GM23248 (cell line): ENCODE measurements around the gene PHACTR3. TPM values are rescaled to one million over a fixed set of nuclear protein-coding genes. Genes with fewer than 3 reads are reported as not detected.

Experiments
- DNase-seq: peaks from one replicate; pipeline ENCODE4 v3.0.0-alpha.2; 2015
- H2AFZ ChIP-seq: fragments of 200-600 bp; sonication (generic); 2 replicates; pipeline ENCODE4 v1.6.1; 2016; ENCODE audit warnings: antibody characterized with exemption
- H3F3A ChIP-seq: fragments of 200-600 bp; sonication (generic); 2 replicates; pipeline ENCODE4 v1.6.1; 2016; ENCODE audit warnings: mild to moderate bottlenecking, antibody characterized with exemption, mixed run types; ENCODE audit not compliant: insufficient read depth
- H3K27ac ChIP-seq: fragments of 200-600 bp; sonication (generic); 2 replicates; pipeline ENCODE4 v1.5.1; 2016; ENCODE audit warnings: mild to moderate bottlenecking
- H3K27me3 ChIP-seq: fragments of 200-600 bp; sonication (generic); replicated peaks from 2 replicates; pipeline ENCODE4 v1.6.1; 2016; ENCODE audit warnings: mild to moderate bottlenecking; ENCODE audit not compliant: insufficient read depth
- H3K36me3 ChIP-seq: fragments of 200-600 bp; sonication (generic); 2 replicates; pipeline ENCODE4 v1.6.1; 2016; ENCODE audit warnings: low read depth, mild to moderate bottlenecking
- H3K4me1 ChIP-seq: fragments of 200-600 bp; sonication (generic); 2 replicates; pipeline ENCODE4 v1.6.1; 2016; ENCODE audit warnings: mild to moderate bottlenecking; ENCODE audit not compliant: insufficient read depth
- H3K4me2 ChIP-seq: fragments of 200-600 bp; sonication (generic); one replicate; pipeline ENCODE4 v1.6.1; 2016; ENCODE audit warnings: mild to moderate bottlenecking; ENCODE audit not compliant: unreplicated experiment
- H3K4me3 ChIP-seq: fragments of 200-600 bp; sonication (generic); 2 replicates; pipeline ENCODE4 v1.5.1; 2016; ENCODE audit warnings: mild to moderate bottlenecking
- H3K79me2 ChIP-seq: fragments of 200-600 bp; sonication (generic); 2 replicates; pipeline ENCODE4 v1.6.1; 2016; ENCODE audit warnings: mild to moderate bottlenecking; ENCODE audit not compliant: insufficient read depth
- H3K9ac ChIP-seq: fragments of 200-600 bp; sonication (generic); 2 replicates; pipeline ENCODE4 v1.6.1; 2016; ENCODE audit warnings: mild to moderate bottlenecking
- H3K9me2 ChIP-seq: fragments of 200-600 bp; sonication (generic); 2 replicates; pipeline ENCODE4 v1.6.1; 2016; ENCODE audit warnings: mixed run types, mild to moderate bottlenecking, moderate library complexity; ENCODE audit not compliant: insufficient read depth
- H3K9me3 ChIP-seq: fragments of 200-600 bp; sonication (generic); one replicate; pipeline ENCODE4 v1.6.1; 2017; ENCODE audit warnings: low read depth
- H4K20me1 ChIP-seq: fragments of 200-600 bp; sonication (generic); 2 replicates; pipeline ENCODE4 v1.6.0; 2016; ENCODE audit not compliant: insufficient read depth
- EZH2 ChIP-seq: fragments of 200-600 bp; sonication (generic); IDR thresholded peaks from 2 replicates; pipeline ENCODE4 v1.6.1; 2018; ENCODE audit warnings: antibody characterized with exemption, mild to moderate bottlenecking; ENCODE audit not compliant: insufficient read depth, poor library complexity, severe bottlenecking
- EZH2phosphoT487 ChIP-seq: fragments of 200-600 bp; sonication (generic); IDR thresholded peaks from 2 replicates; pipeline ENCODE4 v1.6.1; 2018; ENCODE audit warnings: antibody characterized with exemption, moderate library complexity, mild to moderate bottlenecking, low read depth; ENCODE audit not compliant: insufficient read depth
- WGBS, 2 experiments: methylation state at CpG; one replicate each; pipeline ENCODE4 v1.1.6; 2015 to 2017; ENCODE audit warnings: low lambda C conversion rate in 2 of 2, low coverage in 1 of 2; ENCODE audit errors: missing lambda C conversion rate in 2 of 2; 5-methylcytosine and 5-hydroxymethylcytosine counted together
- in situ Hi-C: fragments of 300-500 bp; cut with MboI; formaldehyde crosslinking; loops from 2 replicates; pipeline ENCODE4 v1.15.0; 2020
- polyA plus RNA-seq: library from polyadenylated mRNA; unstranded; fragments of >200 nt; fragmentation: Nextera tagmentation; extraction: Ambion mirVana; gene quantifications from 2 replicates; pipeline ENCODE4 v1.2.1, GENCODE V29; 2016
- total RNA-seq: library from RNA; depleted of rRNA; stranded (reverse); fragments of >200 nt; shearing (Covaris generic); gene quantifications from 2 replicates; pipeline ENCODE4 v1.2.3, GENCODE V29; 2014

PHACTR3 gene
- total and polyA plus RNA-seq, 2 experiments from 2014 or later: not detected

DNA sequence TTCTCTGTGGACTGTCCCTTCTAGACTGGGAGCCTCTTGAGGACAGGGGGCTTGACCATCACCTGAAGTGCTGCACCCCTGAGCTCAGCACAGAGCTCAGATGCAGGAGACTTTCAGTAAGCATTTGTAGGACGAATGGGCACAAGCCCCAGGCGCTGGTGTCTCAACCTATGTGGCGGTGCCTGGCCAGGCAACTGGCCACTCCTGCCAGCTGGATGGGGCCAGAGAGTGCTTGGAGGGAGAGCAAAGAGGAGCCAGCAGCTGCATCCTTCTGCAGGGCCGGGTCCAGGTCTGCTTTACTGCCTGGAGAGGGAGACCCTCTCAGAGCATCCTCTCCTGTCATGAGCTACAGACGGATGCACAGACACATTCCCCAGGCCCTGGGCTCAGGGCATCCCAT is 4.5 kb downstream of the PHACTR3 start:
- no peaks in the 10 kb centered on the region for H4K20me1 ChIP-seq
- no peaks in the 10 kb centered on the region for H3F3A ChIP-seq
- H3K4me1 ChIP-seq: no peaks in the 10 kb centered on the region
- H3K36me3 ChIP-seq: no peaks in the 10 kb centered on the region
- no peak overlapping the region for H3K4me2 ChIP-seq
- no peak overlapping the region for H2AFZ ChIP-seq
- H3K9me3 ChIP-seq: no peaks in the 10 kb centered on the region
- in situ Hi-C loops: no loop called here
- no peak overlapping the region for H3K9ac ChIP-seq
- H3K27ac ChIP-seq: no peak overlapping the region
- no peak for TF ChIP-seq EZH2phosphoT487
- TF ChIP-seq EZH2: no peak
- no peak overlapping the region for H3K4me3 ChIP-seq
- DNase-seq: no peak
- H3K9me2 ChIP-seq: no peaks in the 10 kb centered on the region
- no peaks in the 10 kb centered on the region for H3K79me2 ChIP-seq
- H3K27me3 ChIP-seq: peaks cover 4% of the 10 kb centered on the region
- WGBS, 2 experiments: 34 to 37% methylated on average over 5 of the region's 5 CpGs

GRCh38 chr20:59611286-59611685 is 6.9 kb downstream of the PHACTR3 start:
- Histone ChIP-seq H2AFZ (no peak overlapping the region), H3K9ac (no peak overlapping the region), H3K9me2 (no peaks in the 10 kb centered on the region), H3K27ac (no peak overlapping the region), H3K79me2 (no peaks in the 10 kb centered on the region), H3K4me1 (no peaks in the 10 kb centered on the region), H3F3A (no peaks in the 10 kb centered on the region), H3K4me3 (no peak overlapping the region), H3K4me2 (no peak overlapping the region), H3K36me3 (no peaks in the 10 kb centered on the region), H3K9me3 (no peaks in the 10 kb centered on the region), H4K20me1 (no peaks in the 10 kb centered on the region), H3K27me3 (no peaks in the 10 kb centered on the region; the same call in none of the 2 replicates)
- in situ Hi-C loops: no loop called here
- TF ChIP-seq EZH2phosphoT487 (no peak), EZH2 (no peak)
- no peak for DNase-seq
- WGBS, 2 experiments: 44 to 47% methylated on average over 4 of the region's 4 CpGs

DNA sequence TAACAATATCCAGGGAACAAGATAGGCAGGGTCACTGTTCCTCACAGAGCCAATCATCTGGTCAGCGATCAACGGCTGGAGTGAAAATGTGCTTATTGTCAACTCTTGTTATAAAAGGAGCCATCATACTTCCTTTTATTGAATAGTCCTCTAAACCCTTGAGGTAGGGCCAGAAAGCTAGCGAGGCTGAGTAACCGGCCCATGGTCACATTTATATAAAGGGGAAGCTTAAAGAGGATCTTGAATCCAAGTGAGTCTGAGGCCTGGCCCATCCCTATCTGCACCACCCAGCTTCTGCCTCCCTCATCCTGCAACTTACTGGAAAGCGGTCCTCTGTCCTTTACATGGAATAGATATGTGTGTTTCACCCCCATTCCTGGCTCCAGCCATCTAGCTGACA is 9.5 kb downstream of the PHACTR3 start:
- H3K4me1 ChIP-seq: no peaks in the 10 kb centered on the region
- H3K4me3 ChIP-seq: no peak overlapping the region
- no peak for TF ChIP-seq EZH2phosphoT487
- TF ChIP-seq EZH2: no peak
- no peaks in the 10 kb centered on the region for H3F3A ChIP-seq
- in situ Hi-C loops: no loop called here
- 57 to 58% methylated on average over 5 of the region's 5 CpGs for WGBS, 2 experiments
- no peak overlapping the region for H3K27ac ChIP-seq
- H3K9me3 ChIP-seq: no peaks in the 10 kb centered on the region
- no peak for DNase-seq
- H3K9me2 ChIP-seq: no peaks in the 10 kb centered on the region
- H3K79me2 ChIP-seq: no peaks in the 10 kb centered on the region
- H3K36me3 ChIP-seq: no peaks in the 10 kb centered on the region
- peaks cover 4% of the 10 kb centered on the region; the same call in 1 of the 2 replicates for H3K27me3 ChIP-seq
- no peak overlapping the region for H2AFZ ChIP-seq
- no peak overlapping the region for H3K4me2 ChIP-seq
- H4K20me1 ChIP-seq: no peaks in the 10 kb centered on the region
- no peak overlapping the region for H3K9ac ChIP-seq

- DNase-seq: no peak
- Histone ChIP-seq H3F3A (no peaks in the 10 kb centered on the region), H3K4me3 (no peak overlapping the region), H2AFZ (no peak overlapping the region), H3K9me2 (no peaks in the 10 kb centered on the region), H3K79me2 (no peaks in the 10 kb centered on the region), H3K4me1 (no peaks in the 10 kb centered on the region), H3K36me3 (no peaks in the 10 kb centered on the region), H3K27me3 (peaks cover 4% of the 10 kb centered on the region; the same call in 1 of the 2 replicates), H3K4me2 (no peak overlapping the region), H4K20me1 (no peaks in the 10 kb centered on the region), H3K9ac (no peak overlapping the region), H3K9me3 (no peaks in the 10 kb centered on the region), H3K27ac (no peak overlapping the region)
- in situ Hi-C loops: no loop called here
- 30 to 31% methylated on average over 7 of the region's 7 CpGs for WGBS, 2 experiments
- no peak for TF ChIP-seq EZH2
- no peak for TF ChIP-seq EZH2phosphoT487
Observed at GRCh38 chr20:59614714-59615113, 10.4 kb downstream of the PHACTR3 start.

DNA sequence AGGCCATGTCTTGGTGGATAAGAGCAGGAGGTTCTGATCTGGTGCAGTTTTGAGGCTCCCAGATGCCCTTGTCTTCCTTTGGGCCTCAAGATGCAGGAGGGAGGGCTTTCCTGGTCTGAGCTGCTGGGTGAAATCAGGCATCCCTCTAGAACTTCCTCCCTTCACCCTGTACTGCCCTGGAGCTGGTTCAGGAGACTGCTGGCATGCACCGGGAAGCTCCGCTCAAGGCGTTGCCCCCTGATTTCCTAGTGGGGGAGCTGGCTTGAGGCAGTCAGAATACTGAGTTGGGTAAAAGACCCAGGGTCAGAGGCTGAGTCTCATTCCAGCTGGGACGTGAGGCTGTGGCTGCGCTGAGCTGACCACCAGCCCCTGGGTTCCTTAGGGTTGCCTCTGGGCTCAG is 12.0 kb downstream of the PHACTR3 start:
- WGBS, 2 experiments: 38 to 42% methylated on average over 5 of the region's 5 CpGs
- H3K4me1 ChIP-seq: no peaks in the 10 kb centered on the region
- no peak overlapping the region for H3K9ac ChIP-seq
- H3K27ac ChIP-seq: no peak overlapping the region
- H3K27me3 ChIP-seq: peaks cover 4% of the 10 kb centered on the region
- no peak for DNase-seq
- H3K9me2 ChIP-seq: no peaks in the 10 kb centered on the region
- no peaks in the 10 kb centered on the region for H3K36me3 ChIP-seq
- H3K4me3 ChIP-seq: no peak overlapping the region
- no peaks in the 10 kb centered on the region for H3K9me3 ChIP-seq
- H3F3A ChIP-seq: no peaks in the 10 kb centered on the region
- no peaks in the 10 kb centered on the region for H3K79me2 ChIP-seq
- in situ Hi-C loops: no loop called here
- H2AFZ ChIP-seq: no peak overlapping the region
- H4K20me1 ChIP-seq: no peaks in the 10 kb centered on the region
- TF ChIP-seq EZH2: no peak
- TF ChIP-seq EZH2phosphoT487: no peak
- H3K4me2 ChIP-seq: no peak overlapping the region
